Ovary (tissue), 9 donors: ENCODE results near the gene CNTD1. TPM values are rescaled to one million over a fixed set of nuclear protein-coding genes. Genes with fewer than 3 reads are reported as not detected.
"Not testable (repeated sequence)": the region's sequence is repeated elsewhere in the genome, so short reads cannot be mapped to it uniquely, and the experiment has no call there.

Source experiments
- DNase-seq, 5 donors: peaks; one replicate each; pipeline ENCODE4 v3.0.0-alpha.2; 2019 to 2020
- H3K27ac ChIP-seq, 2 donors: fragments of 200-600 bp; one replicate each; pipeline versions ENCODE4 v1.5.1 to v1.8.0; 2019 to 2022
- H3K27me3 ChIP-seq: fragments of 200-600 bp; one replicate; pipeline ENCODE4 v1.8.0; 2022
- H3K36me3 ChIP-seq: fragments of 200-600 bp; sonication (generic); one replicate; pipeline ENCODE4 v1.5.1; 2019
- H3K4me1 ChIP-seq: one replicate; pipeline ENCODE4 v1.8.1; 2013; ENCODE audit warnings: mild to moderate bottlenecking, moderate library complexity; ENCODE audit not compliant: insufficient read depth
- H3K4me3 ChIP-seq: fragments of 200-600 bp; sonication (generic); one replicate; pipeline ENCODE4 v1.5.1; 2017
- H3K9me3 ChIP-seq, 2 donors: fragments of 200-600 bp in 1 of 2; sonication (generic) in 1 of 2; one replicate each; pipeline versions ENCODE4 v1.5.1 to v1.8.1; 2013 to 2019; ENCODE audit warnings: mild to moderate bottlenecking in 1 of 2, moderate library complexity in 1 of 2
- CTCF ChIP-seq, 3 donors: fragments of 450-650 bp in 2 of 3; fragments of 200-600 bp in 1 of 3; IDR thresholded peaks; one replicate each; pipeline versions ENCODE4 v1.5.1 to v1.8.0; 2016 to 2022; ENCODE audit warnings: antibody characterized with exemption in 3 of 3, mild to moderate bottlenecking in 1 of 3
- EP300 ChIP-seq: sonication (generic); formaldehyde crosslinking; IDR thresholded peaks from one replicate; pipeline ENCODE4 v1.6.1; 2017; ENCODE audit warnings: antibody characterized with exemption
- POLR2A ChIP-seq: fragments of 450-650 bp; IDR thresholded peaks from one replicate; pipeline ENCODE4 v1.6.1; 2017; ENCODE audit warnings: antibody characterized with exemption, mild to moderate bottlenecking, moderate library complexity
- WGBS, 3 donors: extraction: QIAGEN DNeasy Blood & Tissue Kit in 1 of 3; methylation state at CpG; one replicate each; pipeline versions ENCODE4 v1.1.5 to v1.1.7; 2013 to 2017; 5-methylcytosine and 5-hydroxymethylcytosine counted together
- intact Hi-C, 4 donors: fragments of 100-400 bp; cut with DNase I; formaldehyde crosslinking; loops; one replicate each; pipeline versions ENCODE4 v1.11.0 to v1.15.1; 2022 to 2023
- polyA plus RNA-seq, 2 donors: library from polyadenylated mRNA; stranded (reverse); fragments of 200-250 nt in 1 of 2; fragments of 350-450 nt in 1 of 2; fragmentation: Illumina TruSeq in 1 of 2; extraction: RNeasy Lipid Tissue Mini Kit (QIAGEN cat#74804) in 1 of 2; gene quantifications; one replicate each; pipeline ENCODE4 v1.2.3, GENCODE V29; 2013 to 2014
- total RNA-seq, 7 donors: library from RNA; depleted of rRNA in 2 of 7; stranded (reverse); fragments of >200 nt in 2 of 7; fragmentation: NEBNext Ultra II Directional in 3 of 7; extraction: Animal tissue kit (Norgen Biotek cat#: 25700) in 3 of 7; gene quantifications; one replicate each; pipeline versions ENCODE4 v1.1.0 to v1.2.4, GENCODE V29; 2016 to 2023
- donor health status: DM: no; HTN: no; CAD: no; lungs with moderate emphysema.
- donor health status: DM: no; HTN: no; CAD: no.
- donor health status: Bipolar disorder and iron deficiency.
- donor health status: DM: yes; HTN: yes; CAD: no.
- donor health status: DM: no; HTN: no; CAD: no.
- donor health status: DM: yes; HTN: yes; CAD: no.

The CNTD1 gene
- total and polyA plus RNA-seq, 9 donors, result 0.22 to 0.79 (median 0.33) TPM; not detected in 2

DNA sequence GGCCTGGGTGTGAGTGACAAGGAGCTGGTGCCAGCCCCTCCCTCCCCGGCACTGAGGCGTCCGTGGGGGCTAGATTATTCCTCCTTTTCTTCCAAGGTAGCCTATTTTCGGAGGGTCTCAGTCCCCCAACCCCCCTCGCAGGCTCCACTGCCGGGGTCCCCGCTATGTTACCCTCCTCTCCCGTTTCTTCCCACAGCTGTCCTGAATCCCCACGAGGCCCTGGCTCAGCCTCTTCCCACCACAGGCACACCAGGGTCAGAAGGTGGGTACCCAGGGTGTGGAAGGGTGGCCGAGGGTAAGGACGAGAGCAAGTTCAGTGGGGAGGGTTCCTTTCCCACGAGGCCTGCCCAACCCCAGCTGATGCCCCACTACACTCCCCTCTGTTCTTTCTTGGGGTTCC is 37.0 kb upstream of the CNTD1 start:
- Histone ChIP-seq H3K4me1 (peaks cover 4% of the 10 kb centered on the region), H3K36me3 (no peaks in the 10 kb centered on the region), H3K9me3 (no peaks in the 10 kb centered on the region), H3K27ac (no peak overlapping the region), H3K4me3 (peak overlapping the region; percentile 39), H3K27me3 (no peaks in the 10 kb centered on the region)
- no peak for DNase-seq
- TF ChIP-seq CTCF (IDR thresholded peaks at IDR 0.05) (no peak), EP300 (no peak), POLR2A (no peak)
- 27 to 33% (median 30%) methylated on average over 12 of the region's 12 CpGs for WGBS, 3 donors
- intact Hi-C loops, result loop anchor here (5.0 to 10.0 kb wide), 3 partner anchors 39 to 179 kb away; no protein-coding TSS in a partner anchor

- no peaks in the 10 kb centered on the region for H3K36me3 ChIP-seq
- H3K9me3 ChIP-seq, result no peaks in the 10 kb centered on the region
- DNase-seq, result no peak
- no peak for TF ChIP-seq POLR2A
- TF ChIP-seq CTCF (IDR thresholded peaks at IDR 0.05), result no peak
- no peak for TF ChIP-seq EP300
- no peak overlapping the region for H3K27ac ChIP-seq
- no peaks in the 10 kb centered on the region for H3K27me3 ChIP-seq
- no peak overlapping the region for H3K4me3 ChIP-seq
- 81 to 84% (median 83%) methylated on average over 6 of the region's 6 CpGs for WGBS, 3 donors
- H3K4me1 ChIP-seq, result no peaks in the 10 kb centered on the region
- intact Hi-C loops, result loop anchor here in 1 of 4 donors (10.0 kb wide), 1 partner anchor 181 kb away; no protein-coding TSS in a partner anchor
These were observed 32.5 kb upstream of the CNTD1 start for GRCh38 chr17:42766124-42766523.

GRCh38 chr17:42767512-42767911 is 31.1 kb upstream of the CNTD1 start:
- TF ChIP-seq CTCF (IDR thresholded peaks at IDR 0.05) (no peak), POLR2A (no peak), EP300 (no peak)
- no peak overlapping the region for H3K27ac ChIP-seq
- no peak overlapping the region for H3K4me3 ChIP-seq
- H3K4me1 ChIP-seq, result no peaks in the 10 kb centered on the region
- intact Hi-C loops, result loop anchor here in 1 of 4 donors (10.0 kb wide), 1 partner anchor 183 kb away; no protein-coding TSS in a partner anchor
- DNase-seq, result no peak
- H3K9me3 ChIP-seq, result no peaks in the 10 kb centered on the region
- no peaks in the 10 kb centered on the region for H3K27me3 ChIP-seq
- no peaks in the 10 kb centered on the region for H3K36me3 ChIP-seq

DNA sequence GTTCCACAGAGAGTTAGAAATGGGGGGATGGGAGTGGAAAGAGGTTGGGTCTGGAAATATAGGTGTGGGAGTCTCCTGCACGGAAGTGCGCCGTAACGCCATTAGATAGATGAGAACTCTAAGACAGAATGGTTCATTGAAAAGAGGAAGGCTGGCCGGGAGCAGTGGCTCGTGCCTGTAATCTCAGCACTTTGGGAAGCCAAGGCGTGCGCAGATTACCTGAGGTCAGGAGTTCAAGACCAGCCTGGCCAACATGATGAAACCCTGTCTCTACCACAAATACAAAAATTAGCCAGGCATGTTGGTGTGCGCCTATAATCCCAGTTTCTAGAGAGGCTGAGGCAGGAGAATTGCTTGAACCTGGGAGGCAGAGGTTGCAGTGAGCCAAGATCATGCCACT is 30.7 kb upstream of the CNTD1 start:
- WGBS, 3 donors, result 44 to 47% (median 46%) methylated on average over 9 of the region's 9 CpGs
- H3K27ac ChIP-seq, DNase-seq, H3K4me3 ChIP-seq, H3K4me1 ChIP-seq, H3K9me3 ChIP-seq, H3K27me3 ChIP-seq, H3K36me3 ChIP-seq: not testable (repeated sequence)
- intact Hi-C loops, result loop anchor here in 1 of 4 donors (10.0 kb wide), 1 partner anchor 183 kb away; no protein-coding TSS in a partner anchor

GRCh38 chr17:42769964-42770363 is 28.7 kb upstream of the CNTD1 start:
- H3K27ac ChIP-seq, H3K4me3 ChIP-seq, DNase-seq, H3K36me3 ChIP-seq, H3K9me3 ChIP-seq, H3K27me3 ChIP-seq, H3K4me1 ChIP-seq: not testable (repeated sequence)
- intact Hi-C loops, result loop anchor here in 2 of 4 donors (10.0 kb wide), 2 partner anchors 65 to 185 kb away; no protein-coding TSS in a partner anchor
- WGBS, 3 donors, result 41 to 56% (median 46%) methylated on average over 10 of the region's 10 CpGs
